ENCODE results near the gene PTK6. TPM values are rescaled to one million over a fixed set of nuclear protein-coding genes. Genes with fewer than 3 reads are reported as not detected.

Gene PTK6
- total RNA-seq, 1 experiment from 2014 or later = 6.7 TPM

DNA sequence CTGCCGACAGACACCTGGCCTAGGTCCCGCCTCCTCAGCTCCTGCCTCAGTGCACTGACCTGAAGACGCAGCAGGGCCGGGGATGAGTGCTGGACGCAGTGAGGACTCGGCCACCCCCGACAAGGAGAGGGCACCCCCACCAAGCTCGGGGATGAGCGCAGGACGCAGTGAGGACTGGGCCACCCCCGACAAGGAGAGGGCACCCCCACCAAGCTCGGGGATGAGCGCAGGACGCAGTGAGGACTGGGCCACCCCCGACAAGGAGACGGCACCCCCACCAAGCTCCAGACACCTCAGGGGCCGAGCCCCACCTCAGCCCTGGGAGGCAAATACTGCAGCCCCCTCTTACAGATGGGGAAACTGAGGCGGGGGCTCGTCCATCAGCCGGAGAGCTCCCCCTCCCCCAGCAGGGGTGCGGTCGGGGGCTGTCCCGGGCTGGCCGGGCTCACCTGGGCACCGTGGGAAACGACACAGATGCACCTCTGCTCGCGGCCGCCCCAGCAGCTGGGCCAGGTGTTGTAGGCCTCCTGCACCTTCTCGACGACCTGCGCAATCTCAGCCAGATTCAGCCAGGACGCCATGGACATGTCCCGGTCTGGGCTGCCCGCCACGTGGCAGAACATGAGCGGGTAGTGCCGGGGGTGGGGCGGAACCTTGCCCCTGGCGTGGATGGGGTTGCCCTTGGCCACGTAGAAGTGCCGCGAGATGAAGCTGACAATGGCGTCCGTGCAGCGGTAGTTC, 29.4 kb upstream of the PTK6 start:
- Histone ChIP-seq H3K27ac (ENCODE audit: low read depth, low read length) (no peak overlapping the region), H2AFZ (ENCODE audit: low read depth, low read length, poor library complexity, severe bottlenecking) (no peak overlapping the region), H3K4me2 (ENCODE audit: low read length) (no peak overlapping the region), H3K9ac (ENCODE audit: low read length) (no peak overlapping the region), H3K36me3 (ENCODE audit: control insufficient read depth in 1 of 2, insufficient read depth in 2 of 2, low read length in 2 of 2) (no peaks in the 10 kb centered on the region), H3K9me2 (ENCODE audit: insufficient read depth) (no peaks in the 10 kb centered on the region), H4K20me1 (ENCODE audit: insufficient read depth) (no peaks in the 10 kb centered on the region), H3K4me3 (replicated peaks in 1 of 2; ENCODE audit: low read depth in 1 of 2, low read length in 2 of 2) (no peak overlapping the region), H3K27me3 (ENCODE audit: insufficient read depth, low read length) (no peaks in the 10 kb centered on the region), H3K9me3 (ENCODE audit: control insufficient read depth in 1 of 2, insufficient read depth in 1 of 2, low read depth in 1 of 2, low read length in 2 of 2) (no peaks in the 10 kb centered on the region), H3K4me1 (ENCODE audit: control insufficient read depth in 1 of 2, insufficient read depth in 2 of 2, low read length in 2 of 2) (no peaks in the 10 kb centered on the region), H3K79me2 (ENCODE audit: insufficient read depth, low read length) (no peaks in the 10 kb centered on the region)
- DNase-seq (ENCODE audit: low read depth, low spot score) = no peak
- no peak for ATAC-seq
- TF ChIP-seq, protein P1, sequence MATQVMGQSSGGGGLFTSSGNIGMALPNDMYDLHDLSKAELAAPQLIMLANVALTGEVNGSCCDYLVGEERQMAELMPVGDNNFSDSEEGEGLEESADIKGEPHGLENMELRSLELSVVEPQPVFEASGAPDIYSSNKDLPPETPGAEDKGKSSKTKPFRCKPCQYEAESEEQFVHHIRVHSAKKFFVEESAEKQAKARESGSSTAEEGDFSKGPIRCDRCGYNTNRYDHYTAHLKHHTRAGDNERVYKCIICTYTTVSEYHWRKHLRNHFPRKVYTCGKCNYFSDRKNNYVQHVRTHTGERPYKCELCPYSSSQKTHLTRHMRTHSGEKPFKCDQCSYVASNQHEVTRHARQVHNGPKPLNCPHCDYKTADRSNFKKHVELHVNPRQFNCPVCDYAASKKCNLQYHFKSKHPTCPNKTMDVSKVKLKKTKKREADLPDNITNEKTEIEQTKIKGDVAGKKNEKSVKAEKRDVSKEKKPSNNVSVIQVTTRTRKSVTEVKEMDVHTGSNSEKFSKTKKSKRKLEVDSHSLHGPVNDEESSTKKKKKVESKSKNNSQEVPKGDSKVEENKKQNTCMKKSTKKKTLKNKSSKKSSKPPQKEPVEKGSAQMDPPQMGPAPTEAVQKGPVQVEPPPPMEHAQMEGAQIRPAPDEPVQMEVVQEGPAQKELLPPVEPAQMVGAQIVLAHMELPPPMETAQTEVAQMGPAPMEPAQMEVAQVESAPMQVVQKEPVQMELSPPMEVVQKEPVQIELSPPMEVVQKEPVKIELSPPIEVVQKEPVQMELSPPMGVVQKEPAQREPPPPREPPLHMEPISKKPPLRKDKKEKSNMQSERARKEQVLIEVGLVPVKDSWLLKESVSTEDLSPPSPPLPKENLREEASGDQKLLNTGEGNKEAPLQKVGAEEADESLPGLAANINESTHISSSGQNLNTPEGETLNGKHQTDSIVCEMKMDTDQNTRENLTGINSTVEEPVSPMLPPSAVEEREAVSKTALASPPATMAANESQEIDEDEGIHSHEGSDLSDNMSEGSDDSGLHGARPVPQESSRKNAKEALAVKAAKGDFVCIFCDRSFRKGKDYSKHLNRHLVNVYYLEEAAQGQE (IDR thresholded peaks at IDR 0.05; ENCODE audit: low read depth) = no peak
- no peak for TF ChIP-seq SP1 (IDR thresholded peaks at IDR 0.05; ENCODE audit: low read depth)
- TF ChIP-seq ZNF274 (IDR thresholded peaks at IDR 0.05; ENCODE audit: low read depth, low read length) = no peak
- no peak for TF ChIP-seq TCF7L2 (IDR thresholded peaks at IDR 0.05; ENCODE audit: borderline replicate concordance, extremely low read depth, insufficient read depth, insufficient read length)
- TF ChIP-seq JUND (IDR thresholded peaks at IDR 0.05) = no peak
- TF ChIP-seq, protein P2, sequence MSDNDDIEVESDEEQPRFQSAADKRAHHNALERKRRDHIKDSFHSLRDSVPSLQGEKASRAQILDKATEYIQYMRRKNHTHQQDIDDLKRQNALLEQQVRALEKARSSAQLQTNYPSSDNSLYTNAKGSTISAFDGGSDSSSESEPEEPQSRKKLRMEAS (IDR thresholded peaks at IDR 0.05) = no peak
- TF ChIP-seq, protein P3, sequence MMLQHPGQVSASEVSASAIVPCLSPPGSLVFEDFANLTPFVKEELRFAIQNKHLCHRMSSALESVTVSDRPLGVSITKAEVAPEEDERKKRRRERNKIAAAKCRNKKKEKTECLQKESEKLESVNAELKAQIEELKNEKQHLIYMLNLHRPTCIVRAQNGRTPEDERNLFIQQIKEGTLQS (IDR thresholded peaks at IDR 0.05) = no peak
- TF ChIP-seq SRF (IDR thresholded peaks at IDR 0.05; ENCODE audit: low read depth) = no peak
- TF ChIP-seq CEBPB (IDR thresholded peaks at IDR 0.05; ENCODE audit: low read depth) = no peak
- no peak for TF ChIP-seq CBX3 (IDR thresholded peaks at IDR 0.05; ENCODE audit: low read depth)
- no peak for TF ChIP-seq EZH2phosphoT487 (IDR thresholded peaks at IDR 0.05; ENCODE audit: borderline replicate concordance)
- no peak for TF ChIP-seq EZH2 (IDR thresholded peaks at IDR 0.05)
- POLR2A ChIA-PET = no interaction called here
- intact Hi-C loops (cut with micrococcal nuclease) = no loop called here
- RAD21 ChIA-PET (ENCODE audit: low non-redundant PET in 1 of 2, low total read pairs in 2 of 2, uncharacterized antibody in 2 of 2, unreplicated experiment in 2 of 2) = interaction anchor here in 1 of 2 experiments (0.6 kb wide), 1 partner anchor 8 kb away, joined by 3 read pairs; the partner anchor contains the start of gene HELZ2
- CTCF ChIA-PET = no interaction called here
- BruUV-seq (replicated peaks) = no TSS peak

Measured in HCT116 (cell line).